H9 (cell line): ENCODE data around the gene ACTN4. TPM values are rescaled to one million over a fixed set of nuclear protein-coding genes. Genes with fewer than 3 reads are reported as not detected.

ENCODE experiments used
- DNase-seq: peaks from one replicate; pipeline ENCODE4 v3.0.0-alpha.2; 2017
- H2AFZ ChIP-seq: one replicate; pipeline ENCODE4 v1.6.1; 2013; ENCODE audit warnings: mild to moderate bottlenecking, low read length, control low read depth, moderate library complexity
- H2AK5ac ChIP-seq: 2 replicates; pipeline ENCODE4 v1.6.1; 2013; ENCODE audit warnings: low read length, control low read depth, mixed read lengths; ENCODE audit not compliant: insufficient read length
- H2BK120ac ChIP-seq: one replicate; pipeline ENCODE4 v1.6.1; 2013; ENCODE audit warnings: low read depth, mild to moderate bottlenecking, low read length, control low read depth, inconsistent platforms; ENCODE audit not compliant: poor library complexity, severe bottlenecking
- H2BK12ac ChIP-seq: 2 replicates; pipeline ENCODE4 v1.6.1; 2013; ENCODE audit warnings: low read length, control low read depth, mixed read lengths, low read depth; ENCODE audit not compliant: insufficient read length
- H2BK15ac ChIP-seq: 2 replicates; pipeline ENCODE4 v1.6.1; 2013; ENCODE audit warnings: low read depth, low read length, control low read depth
- H2BK20ac ChIP-seq: one replicate; pipeline ENCODE4 v1.6.1; 2013; ENCODE audit warnings: low read depth, mild to moderate bottlenecking, low read length, control low read depth, inconsistent platforms; ENCODE audit not compliant: poor library complexity, severe bottlenecking
- H2BK5ac ChIP-seq: 2 replicates; pipeline ENCODE4 v1.6.1; 2013; ENCODE audit warnings: low read length, control low read depth, mixed read lengths; ENCODE audit not compliant: insufficient read length
- H3K14ac ChIP-seq: 2 replicates; pipeline ENCODE4 v1.6.1; 2013; ENCODE audit warnings: low read length, control low read depth; ENCODE audit not compliant: insufficient read depth
- H3K18ac ChIP-seq: 2 replicates; pipeline ENCODE4 v1.6.1; 2013; ENCODE audit warnings: low read depth, mild to moderate bottlenecking, mixed read lengths, low read length, control low read depth; ENCODE audit not compliant: insufficient read length
- H3K23ac ChIP-seq: 2 replicates; pipeline ENCODE4 v1.6.1; 2013; ENCODE audit warnings: low read length, control low read depth, mixed read lengths, low read depth; ENCODE audit not compliant: insufficient read length
- H3K23me2 ChIP-seq: 2 replicates; pipeline ENCODE4 v1.6.1; 2013; ENCODE audit warnings: low read depth, mild to moderate bottlenecking, mixed read lengths, low read length, control low read depth; ENCODE audit not compliant: insufficient read length, poor library complexity, severe bottlenecking
- H3K27ac ChIP-seq: 2 replicates; pipeline ENCODE4 v1.5.1; 2013; ENCODE audit warnings: low read length, control low read depth, mixed read lengths, low read depth; ENCODE audit not compliant: insufficient read length
- H3K27me3 ChIP-seq: 2 replicates; pipeline ENCODE4 v1.6.1; 2013; ENCODE audit warnings: low read length, control low read depth, inconsistent platforms; ENCODE audit not compliant: insufficient read depth
- H3K4ac ChIP-seq: 2 replicates; pipeline ENCODE4 v1.6.1; 2013; ENCODE audit warnings: low read depth, mild to moderate bottlenecking, control low read depth, inconsistent platforms, low read length, moderate library complexity
- H3K4me1 ChIP-seq: 2 replicates; pipeline ENCODE4 v1.6.1; 2013; ENCODE audit warnings: low read length, control low read depth, inconsistent platforms; ENCODE audit not compliant: insufficient read depth
- H3K4me2 ChIP-seq: 2 replicates; pipeline ENCODE4 v1.6.1; 2013; ENCODE audit warnings: low read length, control low read depth, mixed read lengths; ENCODE audit not compliant: insufficient read length, insufficient read depth
- H3K56ac ChIP-seq: 2 replicates; pipeline ENCODE4 v1.6.1; 2013; ENCODE audit warnings: low read depth, mild to moderate bottlenecking, mixed read lengths, low read length, control low read depth; ENCODE audit not compliant: insufficient read length
- H3K79me1 ChIP-seq: 2 replicates; pipeline ENCODE4 v1.6.1; 2013; ENCODE audit warnings: low read depth, mild to moderate bottlenecking, moderate library complexity, low read length, control low read depth, inconsistent platforms; ENCODE audit not compliant: insufficient read depth, poor library complexity, severe bottlenecking
- H3K79me2 ChIP-seq: 2 replicates; pipeline ENCODE4 v1.6.1; 2013; ENCODE audit warnings: low read length, control low read depth, inconsistent platforms; ENCODE audit not compliant: insufficient read depth
- H3K9ac ChIP-seq: 2 replicates; pipeline ENCODE4 v1.6.1; 2013; ENCODE audit warnings: low read length, control low read depth, mixed read lengths; ENCODE audit not compliant: insufficient read length; ENCODE audit errors: extremely low read depth
- H3K9me3 ChIP-seq: one replicate; pipeline ENCODE4 v1.6.1; 2013; ENCODE audit warnings: low read depth, low read length, inconsistent platforms; ENCODE audit not compliant: control insufficient read depth
- H3T11ph ChIP-seq: one replicate; pipeline ENCODE4 v1.6.1; 2013; ENCODE audit warnings: mild to moderate bottlenecking, low read length, control low read depth, inconsistent platforms
- H4K20me1 ChIP-seq: one replicate; pipeline ENCODE4 v1.6.1; 2013; ENCODE audit not compliant: control insufficient read depth, insufficient read length, insufficient read depth
- H4K5ac ChIP-seq: 2 replicates; pipeline ENCODE4 v1.6.1; 2013; ENCODE audit warnings: low read depth, mild to moderate bottlenecking, mixed read lengths, low read length, control low read depth; ENCODE audit not compliant: insufficient read length
- H4K8ac ChIP-seq: replicated peaks from 2 replicates; pipeline ENCODE4 v1.6.1; 2013; ENCODE audit warnings: low read length, control low read depth, mixed read lengths, low read depth; ENCODE audit not compliant: insufficient read length
- H4K91ac ChIP-seq: 2 replicates; pipeline ENCODE4 v1.6.1; 2013; ENCODE audit warnings: low read depth, mild to moderate bottlenecking, moderate library complexity, mixed read lengths, low read length, control low read depth; ENCODE audit not compliant: insufficient read length
- H3K27ac Mint-ChIP-seq, 3 experiments: 2 replicates in 2 of 3; 3 replicates in 1 of 3; pipeline ENCODE4 v1.8.0; 2020 to 2021; ENCODE audit warnings: mixed read lengths in 3 of 3, mild to moderate bottlenecking in 1 of 3, moderate library complexity in 1 of 3
- H3K27me3 Mint-ChIP-seq: 2 replicates; pipeline ENCODE4 v1.8.0; 2021; ENCODE audit warnings: low read depth, mild to moderate bottlenecking, moderate library complexity, mixed read lengths
- H3K36me3 Mint-ChIP-seq, 3 experiments: 2 replicates in 2 of 3; 3 replicates in 1 of 3; pipeline ENCODE4 v1.8.0; 2020 to 2021; ENCODE audit warnings: low read depth in 3 of 3, mixed read lengths in 3 of 3; ENCODE audit not compliant: insufficient read depth in 1 of 3
- H3K4me1 Mint-ChIP-seq, 2 experiments: 2 replicates each; pipeline ENCODE4 v1.8.0; 2020; ENCODE audit warnings: mixed read lengths in 2 of 2
- H3K4me3 Mint-ChIP-seq, 2 experiments: 2 replicates in 1 of 2; 3 replicates in 1 of 2; pipeline ENCODE4 v1.8.0; 2020 to 2021; ENCODE audit warnings: mild to moderate bottlenecking in 2 of 2, mixed read lengths in 2 of 2, moderate library complexity in 1 of 2
- H3K9me3 Mint-ChIP-seq, 2 experiments: 2 replicates in 1 of 2; 3 replicates in 1 of 2; pipeline ENCODE4 v1.8.0; 2020; ENCODE audit warnings: mild to moderate bottlenecking in 2 of 2, mixed read lengths in 2 of 2, moderate library complexity in 1 of 2
- WGBS: extraction: QIAGEN DNeasy Blood & Tissue Kit; methylation state at CpG from one replicate; pipeline ENCODE4 v1.1.7; 2013; ENCODE audit warnings: missing lambda C conversion rate, low lambda C conversion rate, mixed read lengths; ENCODE audit not compliant: insufficient read length; ENCODE audit errors: extremely low coverage; 5-methylcytosine and 5-hydroxymethylcytosine counted together
- total RNA-seq: library from RNA; stranded (reverse); gene quantifications from 2 replicates; pipeline ENCODE4 v1.2.1, GENCODE V29; 2021
- TF ChIP-seq, protein P1 (sequence below): fragments of 200-600 bp; sonication (generic); conservative IDR thresholded peaks from 3 replicates; pipeline ENCODE4 v1.8.0; 2021; ENCODE audit warnings: antibody characterized with exemption, mild to moderate bottlenecking

The ACTN4 gene
- total RNA-seq, 1 experiment from 2014 or later = 369 TPM

DNA sequence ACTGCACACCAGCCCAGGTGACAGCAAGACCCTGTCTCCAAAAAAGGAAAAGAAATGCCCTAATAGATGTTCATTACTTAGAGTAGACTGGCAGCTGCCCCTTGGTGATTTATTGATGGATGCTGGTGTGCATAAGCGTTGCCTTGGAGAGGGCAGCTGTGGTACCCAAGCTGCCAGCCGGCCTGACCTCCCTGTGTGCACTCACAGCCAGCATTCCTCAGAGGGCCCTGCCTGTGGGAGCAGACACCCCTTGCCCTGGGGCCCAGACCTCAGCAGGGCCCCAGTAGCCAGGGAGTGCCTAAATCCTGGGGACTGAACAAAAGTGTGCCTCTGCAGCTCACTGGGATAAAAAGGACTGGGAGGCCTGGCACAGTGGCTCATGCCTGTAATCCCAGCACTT lies 7.8 kb upstream of the ACTN4 start:
- H2AK5ac ChIP-seq = no peak overlapping the region
- no peak overlapping the region for H4K8ac ChIP-seq
- no peak overlapping the region for H2BK20ac ChIP-seq
- no peaks in the 10 kb centered on the region for H4K20me1 ChIP-seq
- H2AFZ ChIP-seq = no peak overlapping the region
- H3T11ph ChIP-seq = no peak overlapping the region
- no peak for DNase-seq
- H3K9me3 Mint-ChIP-seq = no peaks in the 10 kb centered on the region
- no peak overlapping the region for H3K14ac ChIP-seq
- H4K5ac ChIP-seq = no peak overlapping the region
- no peaks in the 10 kb centered on the region for H3K27me3 ChIP-seq
- no peak overlapping the region for H3K27ac Mint-ChIP-seq
- no peak overlapping the region for H3K18ac ChIP-seq
- no peak overlapping the region for H2BK5ac ChIP-seq
- peaks cover 14 to 19% of the 10 kb centered on the region in 2 experiments for H3K4me1 Mint-ChIP-seq
- no peak overlapping the region for H3K56ac ChIP-seq
- TF ChIP-seq, protein P1, sequence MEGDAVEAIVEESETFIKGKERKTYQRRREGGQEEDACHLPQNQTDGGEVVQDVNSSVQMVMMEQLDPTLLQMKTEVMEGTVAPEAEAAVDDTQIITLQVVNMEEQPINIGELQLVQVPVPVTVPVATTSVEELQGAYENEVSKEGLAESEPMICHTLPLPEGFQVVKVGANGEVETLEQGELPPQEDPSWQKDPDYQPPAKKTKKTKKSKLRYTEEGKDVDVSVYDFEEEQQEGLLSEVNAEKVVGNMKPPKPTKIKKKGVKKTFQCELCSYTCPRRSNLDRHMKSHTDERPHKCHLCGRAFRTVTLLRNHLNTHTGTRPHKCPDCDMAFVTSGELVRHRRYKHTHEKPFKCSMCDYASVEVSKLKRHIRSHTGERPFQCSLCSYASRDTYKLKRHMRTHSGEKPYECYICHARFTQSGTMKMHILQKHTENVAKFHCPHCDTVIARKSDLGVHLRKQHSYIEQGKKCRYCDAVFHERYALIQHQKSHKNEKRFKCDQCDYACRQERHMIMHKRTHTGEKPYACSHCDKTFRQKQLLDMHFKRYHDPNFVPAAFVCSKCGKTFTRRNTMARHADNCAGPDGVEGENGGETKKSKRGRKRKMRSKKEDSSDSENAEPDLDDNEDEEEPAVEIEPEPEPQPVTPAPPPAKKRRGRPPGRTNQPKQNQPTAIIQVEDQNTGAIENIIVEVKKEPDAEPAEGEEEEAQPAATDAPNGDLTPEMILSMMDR = no peak
- H2BK12ac ChIP-seq = no peak overlapping the region
- H2BK15ac ChIP-seq = no peak overlapping the region
- no CpG with 5 or more reads among the region's 2 CpGs for WGBS
- no peak overlapping the region for H2BK120ac ChIP-seq
- no peak overlapping the region for H3K27ac ChIP-seq
- H3K4ac ChIP-seq = no peak overlapping the region
- H3K4me3 Mint-ChIP-seq = no peak overlapping the region
- no peaks in the 10 kb centered on the region; the same call in 1 of the 2 replicates for H3K4me1 ChIP-seq
- H3K79me2 ChIP-seq = no peaks in the 10 kb centered on the region
- H3K36me3 Mint-ChIP-seq = peaks cover 4 to 25% (median 21%) of the 10 kb centered on the region in 3 experiments
- H3K23me2 ChIP-seq = no peaks in the 10 kb centered on the region
- peaks cover 1% of the 10 kb centered on the region; the same call in 1 of the 2 replicates for H3K27me3 Mint-ChIP-seq
- no peak overlapping the region for H3K23ac ChIP-seq
- H3K9me3 ChIP-seq = no peaks in the 10 kb centered on the region
- H3K79me1 ChIP-seq = no peaks in the 10 kb centered on the region
- no peak overlapping the region for H4K91ac ChIP-seq
- H3K9ac ChIP-seq = no peak overlapping the region
- H3K4me2 ChIP-seq = no peak overlapping the region
